NCI-H526 (cell line): ENCODE results near the gene SIRT2.
"Not testable (repeated sequence)": the region's sequence is repeated elsewhere in the genome, so short reads cannot be mapped to it uniquely, and the experiment has no call there.

ENCODE experiments used
- DNase-seq, 2 experiments: peaks; one replicate each; lab custom pipeline; 2025; lab: John Stamatoyannopoulos, UW

Gene SIRT2

GRCh38 chr19:38899447-38900201, at the start of gene SIRT2, which contains the start of gene NFKBIB:
Gene SIRT2, minus strand, starts transcription at chr19:38899618. Its CDS starts 97 bp downstream, at chr19:38899521.
Gene NFKBIB, plus strand, starts transcription at chr19:38899969. Its CDS starts 64 bp downstream, at chr19:38900033.
- peak; percentile 99 to 100 for DNase-seq

- no peak for DNase-seq
Observed at GRCh38 chr19:38946229-38947010, 47.0 kb upstream of the SIRT2 start.

GRCh38 chr19:38945562-38946228, 46.3 kb upstream of the SIRT2 start:
- DNase-seq: no peak

GRCh38 chr19:38944981-38945506, 45.6 kb upstream of the SIRT2 start:
- DNase-seq: no peak

GRCh38 chr19:38942471-38943181, 43.2 kb upstream of the SIRT2 start:
- no peak for DNase-seq

- no peak for DNase-seq
Observed at GRCh38 chr19:38941979-38942378, 42.6 kb upstream of the SIRT2 start.

GRCh38 chr19:38941466-38941865, 42.0 kb upstream of the SIRT2 start:
- DNase-seq: not testable (repeated sequence)

GRCh38 chr19:38939957-38940356, 40.5 kb upstream of the SIRT2 start:
- DNase-seq: no peak

- no peak for DNase-seq
Observed at GRCh38 chr19:38933544-38933943, 34.1 kb upstream of the SIRT2 start.

GRCh38 chr19:38932425-38933179, 33.2 kb upstream of the SIRT2 start:
- peak; percentile 24 to 43 for DNase-seq

GRCh38 chr19:38931521-38931793, 32.0 kb upstream of the SIRT2 start:
- DNase-seq: no peak

GRCh38 chr19:38930776-38931520, 31.5 kb upstream of the SIRT2 start, which contains the start of gene MRPS12:
Gene MRPS12, plus strand, starts transcription at chr19:38930944. Its CDS starts 351 bp downstream, at chr19:38931295.
- DNase-seq: peak; percentile 99 to 100

GRCh38 chr19:38929929-38930775, 30.7 kb upstream of the SIRT2 start, which contains the start of gene SARS2:
Gene SARS2, minus strand, starts transcription at chr19:38930763. Its CDS starts 27 bp downstream, at chr19:38930736.
- DNase-seq: peak; percentile 94 to 98

GRCh38 chr19:38928391-38929001, 29.1 kb upstream of the SIRT2 start:
- DNase-seq: no peak

GRCh38 chr19:38924388-38924787, 25.0 kb upstream of the SIRT2 start:
- DNase-seq: no peak

- no peak for DNase-seq
Observed at GRCh38 chr19:38922482-38922881, 23.1 kb upstream of the SIRT2 start.

GRCh38 chr19:38921420-38922274, 22.2 kb upstream of the SIRT2 start:
- no peak for DNase-seq
